ENCODE measurements around the gene CSNK2B. TPM values are rescaled to one million over a fixed set of nuclear protein-coding genes. Genes with fewer than 3 reads are reported as not detected.

Gene CSNK2B
- total and polyA plus RNA-seq, 10 of the 15 experiments (the other 5 are each of a cell fraction or from before 2014, with no cell fraction given): 56.3 to 405 (median 286) TPM

GRCh38 chr6:31664790-31665500, 935 bp upstream of the CSNK2B start, which contains the start of gene GPANK1:
Gene GPANK1 (minus strand): TSS chr6:31664997. CDS start chr6:31664478, 519 bp downstream.
- under 1% methylated on average over 39 of the region's 39 CpGs for WGBS (ENCODE audit: insufficient coverage, insufficient replicate concordance, low lambda C conversion rate, missing lambda C conversion rate)
- H3K36me3 ChIP-seq (ENCODE audit: control insufficient read depth in 2 of 2, insufficient read depth in 2 of 2, low read length in 1 of 2): peaks cover 11 to 33% of the 10 kb centered on the region in 2 experiments
- H3K9me3 ChIP-seq (replicated peaks; ENCODE audit: control insufficient read depth, insufficient read depth, low read length): no peaks in the 10 kb centered on the region; the same call in 2 of the 3 replicates
- H3K27ac ChIP-seq (ENCODE audit: control insufficient read depth, insufficient read depth): peak within 1 kb of the TSS; percentile 94
- no TSS peak for BruUV-seq (replicated peaks)
- peak within 1 kb of the TSS; percentile 93 for H3K4me3 ChIP-seq
- no peaks in the 10 kb centered on the region for H3K27me3 ChIP-seq (replicated peaks in 1 of 2; ENCODE audit: control insufficient read depth in 2 of 2, insufficient read depth in 2 of 2, low read length in 1 of 2)
- in situ Hi-C loops (cut with MboI) (no loop called here), intact Hi-C loops (cut with micrococcal nuclease; ENCODE audit: unreplicated experiment) (loop anchor here (1.0 to 5.0 kb wide), 3 partner anchors 45 to 167 kb away; partner anchors contain the start of genes CLIC1 and PRRC2A)
- CTCF ChIA-PET: interaction anchor here (0.8 to 2.3 kb wide), 3 partner anchors 10 to 67 kb away, joined by 3 to 15 read pairs (median 5); partner anchors contain the start of gene BAG6
- H3K9ac ChIP-seq (ENCODE audit: control insufficient read depth, insufficient read depth, low read length): peak within 1 kb of the TSS; percentile 89
- H3K4me2 ChIP-seq (ENCODE audit: control insufficient read depth, insufficient read depth): peak within 1 kb of the TSS; percentile 78
- peaks cover 37% of the 10 kb centered on the region for H3K4me1 ChIP-seq (ENCODE audit: control insufficient read depth, insufficient read depth, low read length)
- peaks cover 57% of the 10 kb centered on the region for H3K79me2 ChIP-seq (ENCODE audit: control insufficient read depth, insufficient read depth, low read length)
- H4K20me1 ChIP-seq (ENCODE audit: control insufficient read depth, insufficient read depth): no peaks in the 10 kb centered on the region
- H2AFZ ChIP-seq (ENCODE audit: control insufficient read depth, low read depth, low read length): peak within 1 kb of the TSS; percentile 6
- DNase-seq (ENCODE audit: low read depth, low spot score): peak; percentile 87
- FAIRE-seq: peak; percentile 96
- SMC1A ChIA-PET (ENCODE audit: uncharacterized antibody, unreplicated experiment): interaction anchor here (1.0 to 2.6 kb wide), 5 partner anchors 11 to 114 kb away, joined by 3 to 31 read pairs (median 3); partner anchors contain the start of genes APOM and BAG6
- ATAC-seq: peak; percentile 67
- POLR2A ChIA-PET: interaction anchor here (0.6 to 5.9 kb wide), 20 partner anchors 12 to 295 kb away, joined by 3 to 107 read pairs (median 4); partner anchors contain the start of genes ABHD16A, APOM, BAG6 and DDX39B
- RAD21 ChIA-PET (ENCODE audit: unreplicated experiment): interaction anchor here (0.8 to 1.6 kb wide), 7 partner anchors 13 to 171 kb away, joined by 3 to 8 read pairs (median 5); partner anchors contain the start of genes AIF1, BAG6, NCR3 and TNF
- TF ChIP-seq RFX5 (IDR thresholded peaks at IDR 0.05; ENCODE audit: low read depth, low read length): no peak
- peak in 1 of 2 experiments; percentile 70; a peak in 3 of 4 replicates for TF ChIP-seq IKZF2 (IDR thresholded peaks at IDR 0.05)
- no peak for TF ChIP-seq NFXL1 (IDR thresholded peaks at IDR 0.05; ENCODE audit: borderline replicate concordance)
- TF ChIP-seq STAT1 (conservative IDR thresholded peaks at IDR 0.05): no peak
- TF ChIP-seq CREB1 (IDR thresholded peaks at IDR 0.05; ENCODE audit: low read depth): peak; percentile 44; the same call in 1 of the 2 replicates
- TF ChIP-seq KLF5 (IDR thresholded peaks at IDR 0.05; ENCODE audit: partially characterized antibody): peak; percentile 38
- 0 out of 2 replicates have a peak, but pooled peaks have one; percentile 18 for TF ChIP-seq NFYB (IDR thresholded peaks at IDR 0.05; ENCODE audit: insufficient read depth, low read depth, low read length)
- TF ChIP-seq RUNX3 (IDR thresholded peaks at IDR 0.05; ENCODE audit: low read length): peak; percentile 96
- peak; percentile 40; the same call in 1 of the 3 replicates for TF ChIP-seq POU2F2 (IDR thresholded peaks at IDR 0.05; ENCODE audit: borderline replicate concordance, low read depth, low read length)
- TF ChIP-seq MTA3 (IDR thresholded peaks at IDR 0.05; ENCODE audit: borderline replicate concordance, low read length): no peak
- no peak for TF ChIP-seq DPF2 (IDR thresholded peaks at IDR 0.05)
- TF ChIP-seq SREBF1 (IDR thresholded peaks at IDR 0.05; ENCODE audit: low read length): no peak
- peak; percentile 54 for TF ChIP-seq HCFC1 (IDR thresholded peaks at IDR 0.05; ENCODE audit: low read length)
- peak; percentile 10; the same call in 1 of the 2 replicates for TF ChIP-seq TBL1XR1 (IDR thresholded peaks at IDR 0.05; ENCODE audit: low read depth, low read length)
- peak; percentile 46 for TF ChIP-seq ATF7 (IDR thresholded peaks at IDR 0.05; ENCODE audit: low read depth)
- TF ChIP-seq HDGF (IDR thresholded peaks at IDR 0.05): peak; percentile 19; the same call in 1 of the 2 replicates
- TF ChIP-seq ASH2L (IDR thresholded peaks at IDR 0.05; ENCODE audit: borderline replicate concordance, low read depth): no peak
- TF ChIP-seq NKRF (conservative IDR thresholded peaks at IDR 0.05): no peak; the same call in 1 of the 2 replicates
- TF ChIP-seq EP300 (IDR thresholded peaks at IDR 0.05; ENCODE audit: borderline replicate concordance in 1 of 2, control insufficient read depth in 1 of 2, low read depth in 2 of 2, low read length in 2 of 2): peak; percentile 23 to 28; a peak in 2 of 4 replicates
- TF ChIP-seq CHD2 (IDR thresholded peaks at IDR 0.05; ENCODE audit: borderline replicate concordance, low read depth, low read length): no peak
